T-cell (primary cell): ENCODE measurements around the gene MPHOSPH6. TPM values are rescaled to one million over a fixed set of nuclear protein-coding genes. Genes with fewer than 3 reads are reported as not detected.
"Not testable (repeated sequence)": the region's sequence is repeated elsewhere in the genome, so short reads cannot be mapped to it uniquely, and the experiment has no call there.

Experiments used
- ATAC-seq, 4 experiments: fragments of 200-7000 bp in 3 of 4; fragments of 150-1000 bp in 1 of 4; cut with Tn5 transposase; replicated peaks in 1 of 4; 1 replicate in 3 of 4; 2 replicates in 1 of 4; pipeline ENCODE4 v1.10.0; 2021; ENCODE audit warnings: moderate library complexity in 3 of 4, mild to moderate bottlenecking in 2 of 4, moderate number of reproducible peaks in 1 of 4
- CTCF ChIA-PET, 2 donors: fragments of 300-600 bp; sonication (Branson Sonifier 250); formaldehyde crosslinking; loops; one replicate each; lab custom pipeline; 2022; ENCODE audit warnings: antibody characterized with exemption in 2 of 2; lab: Charles Lee
- POLR2A ChIA-PET, 2 donors: fragments of 300-600 bp; sonication (Branson Sonifier 250); formaldehyde crosslinking; loops; one replicate each; lab custom pipeline; 2022; ENCODE audit warnings: antibody characterized with exemption in 2 of 2; lab: Charles Lee
- DNase-seq, 35 experiments: peaks; one replicate each; pipeline versions ENCODE4 v3.0.0 to v3.0.0-alpha.2; 2013 to 2023
- H3K27ac ChIP-seq: one replicate; pipeline ENCODE4 v1.5.1; 2013; ENCODE audit warnings: low read length
- H3K27me3 ChIP-seq, 2 experiments: replicated peaks in 1 of 2; 1 replicate in 1 of 2; 2 replicates in 1 of 2; pipeline versions ENCODE4 v1.6.1 to v1.7.0; 2013; ENCODE audit warnings: low read length in 1 of 2, mixed read lengths in 1 of 2; ENCODE audit not compliant: control insufficient read depth in 2 of 2, insufficient read depth in 2 of 2; ENCODE audit errors: extremely low read depth in 1 of 2
- H3K36me3 ChIP-seq, 2 donors: 1 replicate in 1 of 2; 2 replicates in 1 of 2; pipeline versions ENCODE4 v1.6.1 to v1.7.0; 2013; ENCODE audit warnings: low read length in 1 of 2; ENCODE audit not compliant: control insufficient read depth in 2 of 2, insufficient read depth in 1 of 2; ENCODE audit errors: extremely low read depth in 1 of 2
- H3K4me1 ChIP-seq, 2 experiments: 1 replicate in 1 of 2; 2 replicates in 1 of 2; pipeline versions ENCODE4 v1.6.1 to v1.7.0; 2013; ENCODE audit warnings: low read length in 2 of 2, mixed read lengths in 1 of 2; ENCODE audit not compliant: insufficient read depth in 2 of 2, control insufficient read depth in 1 of 2; ENCODE audit errors: extremely low read depth in 1 of 2
- H3K4me3 ChIP-seq, 2 donors: 1 replicate in 1 of 2; 2 replicates in 1 of 2; pipeline versions ENCODE4 v1.5.1 to v1.7.0; 2013; ENCODE audit warnings: mild to moderate bottlenecking in 2 of 2, low read length in 1 of 2, moderate library complexity in 1 of 2; ENCODE audit not compliant: control insufficient read depth in 1 of 2; ENCODE audit errors: extremely low read depth in 1 of 2
- H3K9me3 ChIP-seq: 2 replicates; pipeline ENCODE4 v1.7.0; 2013
- H3K27ac Mint-ChIP-seq, 2 donors: one replicate each; pipeline ENCODE4 v1.8.0; 2020 to 2021; ENCODE audit warnings: mild to moderate bottlenecking in 2 of 2, mixed read lengths in 2 of 2
- H3K27me3 Mint-ChIP-seq, 2 donors: one replicate each; pipeline ENCODE4 v1.8.0; 2021 to 2022; ENCODE audit warnings: mixed read lengths in 2 of 2
- H3K36me3 Mint-ChIP-seq: one replicate; pipeline ENCODE4 v1.8.0; 2021; ENCODE audit warnings: mixed read lengths
- H3K4me1 Mint-ChIP-seq, 3 donors: one replicate each; pipeline ENCODE4 v1.8.0; 2020 to 2022; ENCODE audit warnings: mixed read lengths in 3 of 3, mild to moderate bottlenecking in 1 of 3
- H3K4me3 Mint-ChIP-seq, 3 donors: one replicate each; pipeline ENCODE4 v1.8.0; 2020 to 2022; ENCODE audit warnings: mild to moderate bottlenecking in 3 of 3, mixed read lengths in 3 of 3, moderate library complexity in 3 of 3
- H3K9me3 Mint-ChIP-seq, 3 donors: one replicate each; pipeline ENCODE4 v1.8.0; 2020 to 2022; ENCODE audit warnings: mixed read lengths in 3 of 3
- WGBS: methylation state at CpG from one replicate; pipeline ENCODE4 v1.1.5; 2013; ENCODE audit warnings: missing lambda C conversion rate; ENCODE audit not compliant: insufficient coverage; 5-methylcytosine and 5-hydroxymethylcytosine counted together
- total RNA-seq, 35 experiments: library from RNA in 6 of 35; stranded (reverse) in 6 of 35; fragments of 120-200 nt in 1 of 35; gene quantifications; one replicate each; pipeline versions ENCODE4 v1.2.1 to v1.2.4 and lab custom pipeline; 2013 to 2026

The MPHOSPH6 gene
- total RNA-seq (10 to 100 TPM; 12.0 to 28.9 (median 19.0) TPM), total RNA-seq (lab: John Stamatoyannopoulos, UW) (8.0 to 82.4 (median 17.1) reads per million in 29 experiments)
- total RNA-seq (2013): 29.1 TPM

- Histone ChIP-seq H3K4me3 (peak within 1 kb of the TSS; percentile 74 to 77), H3K4me1 (peaks cover 5 to 23% of the 10 kb centered on the region in 2 experiments), H3K27ac (peak within 1 kb of the TSS; percentile 69), H3K36me3 (peaks cover 0 to 13% of the 10 kb centered on the region in 2 donors), H3K9me3 (no peaks in the 10 kb centered on the region), H3K27me3 (peaks cover 9 to 16% of the 10 kb centered on the region in 2 experiments)
- WGBS: under 1% methylated on average over 88 of the region's 89 CpGs
- ATAC-seq: peak; percentile 92 to 97 (median 96)
- H3K27me3 Mint-ChIP-seq: peaks cover 4 to 20% of the 10 kb centered on the region in 2 donors
- peak; percentile 77 to 96 (median 88) for DNase-seq
- ChIA-PET POLR2A (interaction anchor here (0.7 to 1.2 kb wide), 2 partner anchors 22 to 1134 kb away, joined by 3 to 9 read pairs; no protein-coding TSS in a partner anchor), CTCF (interaction anchor here in 1 of 2 donors (0.6 to 1.2 kb wide), 4 partner anchors 10 to 724 kb away, joined by 3 to 5 read pairs (median 4); no protein-coding TSS in a partner anchor)
- H3K4me1 Mint-ChIP-seq: peaks cover 33 to 40% (median 36%) of the 10 kb centered on the region in 3 donors
- H3K27ac Mint-ChIP-seq: peak within 1 kb of the TSS; percentile 91 to 93
- peaks cover 23% of the 10 kb centered on the region for H3K36me3 Mint-ChIP-seq
- peak within 1 kb of the TSS; percentile 80 to 96 (median 92) for H3K4me3 Mint-ChIP-seq
- no peaks in the 10 kb centered on the region for H3K9me3 Mint-ChIP-seq
Observed at GRCh38 chr16:82169861-82170845, at the start of gene MPHOSPH6. Gene MPHOSPH6, minus strand, starts transcription at chr16:82170224. Its CDS starts 49 bp downstream, at chr16:82170175.

- Mint-ChIP-seq H3K36me3 (no peaks in the 10 kb centered on the region), H3K27ac (no peak overlapping the region), H3K4me1 (no peaks in the 10 kb centered on the region), H3K9me3 (no peaks in the 10 kb centered on the region), H3K4me3 (no peak overlapping the region), H3K27me3 (peaks cover 8 to 16% of the 10 kb centered on the region in 2 donors)
- ChIA-PET CTCF (no interaction called here), POLR2A (no interaction called here)
- Histone ChIP-seq H3K9me3 (no peaks in the 10 kb centered on the region), H3K4me3 (no peak overlapping the region), H3K27me3 (peaks cover 3 to 4% of the 10 kb centered on the region in 2 experiments), H3K4me1 (no peaks in the 10 kb centered on the region), H3K27ac (no peak overlapping the region), H3K36me3 (no peaks in the 10 kb centered on the region)
- no peak for DNase-seq
- WGBS: 87% methylated on average over 9 of the region's 12 CpGs
- no peak for ATAC-seq
Observed at GRCh38 chr16:82219298-82219697, 49.3 kb upstream of the MPHOSPH6 start.

GRCh38 chr16:82209314-82209713 lies 39.3 kb upstream of the MPHOSPH6 start:
- H3K27ac ChIP-seq, H3K36me3 ChIP-seq, H3K4me3 ChIP-seq, H3K27me3 ChIP-seq, H3K9me3 ChIP-seq, H3K36me3 Mint-ChIP-seq, H3K9me3 Mint-ChIP-seq, POLR2A ChIA-PET, H3K4me1 ChIP-seq, H3K4me1 Mint-ChIP-seq, DNase-seq, H3K27ac Mint-ChIP-seq, CTCF ChIA-PET, ATAC-seq, H3K4me3 Mint-ChIP-seq: not testable (repeated sequence)
- H3K27me3 Mint-ChIP-seq: peaks cover 28 to 29% of the 10 kb centered on the region in 2 donors
- 84% methylated on average over 9 of the region's 9 CpGs for WGBS

GRCh38 chr16:82203198-82203597 lies 33.2 kb upstream of the MPHOSPH6 start:
- no peaks in the 10 kb centered on the region for H3K9me3 ChIP-seq
- H3K36me3 ChIP-seq: no peaks in the 10 kb centered on the region
- H3K27ac Mint-ChIP-seq: no peak overlapping the region
- peaks cover under 1 to 3% of the 10 kb centered on the region in 2 donors for H3K27me3 Mint-ChIP-seq
- ATAC-seq: no peak
- no peaks in the 10 kb centered on the region for H3K4me1 ChIP-seq
- POLR2A ChIA-PET: no interaction called here
- CTCF ChIA-PET: no interaction called here
- no peak overlapping the region for H3K4me3 Mint-ChIP-seq
- H3K9me3 Mint-ChIP-seq: peaks cover 0 to 4% (median 0%) of the 10 kb centered on the region in 3 donors
- no peaks in the 10 kb centered on the region for H3K36me3 Mint-ChIP-seq
- no peak for DNase-seq
- no peaks in the 10 kb centered on the region for H3K4me1 Mint-ChIP-seq
- H3K27me3 ChIP-seq: no peaks in the 10 kb centered on the region
- no peak overlapping the region for H3K4me3 ChIP-seq
- no peak overlapping the region for H3K27ac ChIP-seq

GRCh38 chr16:82201926-82202325 lies 31.9 kb upstream of the MPHOSPH6 start:
- Histone ChIP-seq H3K36me3 (no peaks in the 10 kb centered on the region), H3K27me3 (no peaks in the 10 kb centered on the region), H3K9me3 (no peaks in the 10 kb centered on the region), H3K4me1 (no peaks in the 10 kb centered on the region), H3K4me3 (no peak overlapping the region), H3K27ac (no peak overlapping the region)
- POLR2A ChIA-PET: no interaction called here
- no CpG with 5 or more reads among the region's 1 CpG for WGBS
- DNase-seq (no peak), ATAC-seq (no peak)
- peaks cover 0 to 4% (median 0%) of the 10 kb centered on the region in 3 donors for H3K9me3 Mint-ChIP-seq
- no peak overlapping the region for H3K27ac Mint-ChIP-seq
- no peaks in the 10 kb centered on the region for H3K36me3 Mint-ChIP-seq
- peaks cover 0 to 3% of the 10 kb centered on the region in 2 donors for H3K27me3 Mint-ChIP-seq
- CTCF ChIA-PET: no interaction called here
- H3K4me1 Mint-ChIP-seq: no peaks in the 10 kb centered on the region
- no peak overlapping the region for H3K4me3 Mint-ChIP-seq

GRCh38 chr16:82201351-82201750 lies 31.3 kb upstream of the MPHOSPH6 start:
- no peak overlapping the region for H3K4me3 Mint-ChIP-seq
- H3K27ac Mint-ChIP-seq: no peak overlapping the region
- peaks cover 0 to 3% of the 10 kb centered on the region in 2 donors for H3K27me3 Mint-ChIP-seq
- ATAC-seq (no peak), DNase-seq (no peak)
- H3K27me3 ChIP-seq: no peaks in the 10 kb centered on the region
- peaks cover 0 to 4% (median 0%) of the 10 kb centered on the region in 3 donors for H3K9me3 Mint-ChIP-seq
- no peaks in the 10 kb centered on the region for H3K36me3 Mint-ChIP-seq
- CTCF ChIA-PET: no interaction called here
- H3K27ac ChIP-seq: no peak overlapping the region
- H3K4me1 ChIP-seq: no peaks in the 10 kb centered on the region
- H3K9me3 ChIP-seq: no peaks in the 10 kb centered on the region
- no peaks in the 10 kb centered on the region for H3K4me1 Mint-ChIP-seq
- H3K36me3 ChIP-seq: no peaks in the 10 kb centered on the region
- WGBS: no CpG with 5 or more reads among the region's 2 CpGs
- POLR2A ChIA-PET: no interaction called here
- no peak overlapping the region for H3K4me3 ChIP-seq
